LNCAP (cell line): Measurements from ENCODE around the gene DENND4C.

ENCODE experiments used
- CTCF ChIP-seq: fragments of 450-650 bp; IDR thresholded peaks from 2 replicates; pipeline ENCODE4 v1.5.1; 2017; ENCODE audit warnings: mild to moderate bottlenecking

Gene DENND4C

GRCh38 chr9:19298436-19299000 is 68.0 kb downstream of the DENND4C start:
- no peak for TF ChIP-seq CTCF

- TF ChIP-seq CTCF, result no peak
These were observed 72.7 kb downstream of the DENND4C start for GRCh38 chr9:19303216-19303615.

GRCh38 chr9:19306568-19306967 is 76.1 kb downstream of the DENND4C start:
- no peak for TF ChIP-seq CTCF

GRCh38 chr9:19310246-19310645 is 79.8 kb downstream of the DENND4C start:
- no peak for TF ChIP-seq CTCF

- no peak for TF ChIP-seq CTCF
These were observed 83.1 kb downstream of the DENND4C start for GRCh38 chr9:19313573-19313972.

GRCh38 chr9:19320495-19320894 is 90.0 kb downstream of the DENND4C start:
- no peak for TF ChIP-seq CTCF

- no peak for TF ChIP-seq CTCF
These were observed 101.4 kb downstream of the DENND4C start for GRCh38 chr9:19331877-19332276.

- no peak for TF ChIP-seq CTCF
These were observed 105.7 kb downstream of the DENND4C start for GRCh38 chr9:19336166-19336565.
